ENCODE measurements around the gene AURKAIP1.

The AURKAIP1 gene

DNA sequence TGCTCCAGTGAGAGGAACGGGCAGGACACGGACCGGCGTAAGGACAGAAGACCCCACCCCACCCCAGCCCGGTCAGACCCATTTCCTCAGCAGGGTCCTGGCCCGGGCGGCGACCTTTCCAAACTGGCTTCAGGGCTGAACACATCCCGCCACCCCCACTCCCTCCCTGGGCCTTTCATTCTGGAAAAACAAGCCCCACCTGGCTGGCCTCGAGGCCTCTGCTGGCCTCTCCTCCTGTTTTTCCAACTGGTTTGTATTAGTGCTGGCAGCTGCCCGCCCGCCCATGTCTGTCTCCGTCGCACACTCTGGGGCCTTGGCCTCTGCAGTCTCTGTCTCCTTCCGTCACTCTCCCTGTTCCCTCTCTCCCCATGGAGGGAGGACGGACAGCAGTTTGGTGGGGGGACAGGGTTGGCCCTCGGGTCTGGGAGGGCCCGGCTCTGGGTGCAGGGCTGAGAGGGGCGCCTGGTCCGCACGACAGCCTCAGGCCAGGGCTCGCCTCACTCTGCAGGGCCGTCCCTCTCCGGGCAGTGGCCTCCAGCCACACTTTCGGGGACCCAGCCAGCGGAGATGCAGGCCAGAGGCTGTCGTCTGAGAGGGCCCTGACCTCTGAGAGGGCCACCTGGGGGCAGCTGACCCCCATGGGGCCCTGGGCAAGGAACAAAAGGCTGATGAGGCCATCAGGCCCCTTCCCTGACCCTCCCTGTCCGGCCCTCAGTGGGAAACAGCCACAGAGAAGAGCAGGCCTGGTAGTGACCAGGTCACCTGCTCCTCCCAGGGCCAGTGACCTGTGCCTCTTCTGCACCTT, 15.1 kb downstream of the AURKAIP1 start:
- DNase-seq = no peak

DNA sequence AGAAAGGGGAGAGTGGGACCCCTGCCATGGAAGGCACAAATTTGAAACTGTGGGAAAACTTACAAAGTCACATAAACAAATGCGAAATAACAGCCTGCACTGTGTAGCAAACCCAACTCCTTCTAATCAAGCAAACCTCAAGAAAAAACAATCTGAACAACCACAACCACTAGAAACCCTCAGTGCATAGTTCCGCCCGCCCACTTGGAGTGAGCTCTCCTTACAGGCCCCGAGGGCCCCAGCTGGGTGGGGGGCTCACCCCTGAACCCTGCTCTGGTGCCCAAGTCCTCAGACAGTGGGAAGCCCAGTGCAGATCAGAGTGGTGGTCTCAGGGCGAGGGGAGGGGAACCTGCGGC, 15.7 kb downstream of the AURKAIP1 start:
- no peak for DNase-seq

GRCh38 chr1:1358433-1359271, 16.4 kb downstream of the AURKAIP1 start, which contains the start of gene MXRA8:
Gene MXRA8, minus strand, starts transcription at chr1:1358555. Its CDS starts 51 bp downstream, at chr1:1358504.
- no peak for DNase-seq

- no peak for DNase-seq
Measured at GRCh38 chr1:1357871-1358432, 17.1 kb downstream of the AURKAIP1 start.

DNA sequence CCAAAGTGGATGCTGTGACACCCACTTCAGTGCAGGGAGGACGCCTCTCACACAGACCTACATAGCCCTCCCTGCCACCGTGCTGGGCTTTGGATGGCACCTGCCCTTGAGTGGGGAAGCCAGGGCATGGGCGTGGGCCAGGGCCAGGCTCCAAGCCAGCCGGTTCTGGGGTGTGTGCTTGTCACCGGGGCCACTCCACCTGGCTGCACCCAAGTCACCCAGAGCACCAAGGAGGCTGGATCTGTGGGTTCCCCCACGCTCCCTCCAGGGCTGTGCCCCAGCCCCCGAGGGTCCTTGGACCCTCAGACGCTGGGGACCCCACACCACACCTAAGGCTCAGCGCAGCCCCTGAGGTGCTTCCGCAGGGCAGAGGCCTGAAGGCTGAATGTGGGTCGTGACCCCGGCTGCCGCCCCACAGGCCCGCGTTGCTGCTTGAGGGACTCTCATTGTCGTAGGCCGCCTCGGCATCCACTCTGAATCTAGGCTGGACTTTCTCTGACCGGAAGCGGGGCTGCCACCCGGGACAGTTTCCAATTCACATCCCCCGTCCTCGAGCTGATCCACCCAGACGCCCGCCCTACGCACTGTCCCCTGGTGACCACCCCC, 18.1 kb downstream of the AURKAIP1 start:
- DNase-seq = no peak

DNA sequence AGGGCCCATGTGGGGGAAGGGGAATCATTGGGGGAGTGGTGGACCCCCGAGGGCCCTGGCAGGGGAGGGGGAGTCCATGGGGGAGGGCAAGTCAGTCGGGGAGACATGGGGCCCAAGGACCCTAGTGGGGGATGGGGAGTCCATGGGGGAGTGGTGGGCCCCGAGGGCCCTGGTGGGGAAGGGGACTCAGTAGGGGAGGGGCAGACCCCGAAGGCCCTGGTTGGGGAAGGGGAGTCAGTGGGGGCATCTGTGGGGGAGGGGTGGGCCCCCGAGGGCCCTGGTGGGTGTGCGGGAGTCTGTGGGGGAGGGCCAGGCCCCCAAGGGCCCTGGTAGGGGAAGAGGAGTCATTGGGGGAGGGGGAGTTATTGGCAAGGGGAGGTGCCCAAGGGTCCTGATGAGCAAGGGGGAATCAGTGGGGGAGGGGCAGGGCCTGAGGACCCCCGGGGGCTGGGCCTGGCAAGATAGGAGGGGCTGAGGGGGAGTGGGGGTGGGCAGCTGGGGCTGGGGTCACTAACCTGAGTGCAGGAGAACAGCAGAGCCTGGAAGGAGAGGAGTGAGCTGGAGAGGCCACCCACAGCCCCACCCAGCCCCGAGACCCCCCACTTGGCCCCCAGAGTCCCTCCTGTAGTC, 18.7 kb downstream of the AURKAIP1 start:
- DNase-seq = no peak

DNA sequence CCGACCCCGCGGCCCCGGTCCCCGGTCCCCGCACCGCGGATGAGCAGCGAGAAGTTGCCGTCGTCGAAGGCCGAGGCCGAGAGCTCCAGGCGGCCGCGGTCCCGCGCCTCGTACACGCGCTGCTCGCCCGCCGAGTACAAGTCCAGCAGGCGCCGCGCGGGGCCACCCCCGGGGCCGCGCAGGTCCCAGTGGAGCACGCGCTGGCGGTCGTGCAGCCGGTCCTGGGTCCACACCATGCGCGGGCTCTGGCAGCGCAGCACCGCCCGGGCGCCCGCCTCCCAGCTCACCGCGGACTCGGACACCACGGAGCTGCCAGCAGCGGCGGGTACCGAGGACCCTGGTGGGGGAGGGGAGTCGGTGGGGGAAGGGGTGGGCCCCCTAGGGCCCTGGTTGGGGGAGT, 19.6 kb downstream of the AURKAIP1 start:
- no peak for DNase-seq

DNA sequence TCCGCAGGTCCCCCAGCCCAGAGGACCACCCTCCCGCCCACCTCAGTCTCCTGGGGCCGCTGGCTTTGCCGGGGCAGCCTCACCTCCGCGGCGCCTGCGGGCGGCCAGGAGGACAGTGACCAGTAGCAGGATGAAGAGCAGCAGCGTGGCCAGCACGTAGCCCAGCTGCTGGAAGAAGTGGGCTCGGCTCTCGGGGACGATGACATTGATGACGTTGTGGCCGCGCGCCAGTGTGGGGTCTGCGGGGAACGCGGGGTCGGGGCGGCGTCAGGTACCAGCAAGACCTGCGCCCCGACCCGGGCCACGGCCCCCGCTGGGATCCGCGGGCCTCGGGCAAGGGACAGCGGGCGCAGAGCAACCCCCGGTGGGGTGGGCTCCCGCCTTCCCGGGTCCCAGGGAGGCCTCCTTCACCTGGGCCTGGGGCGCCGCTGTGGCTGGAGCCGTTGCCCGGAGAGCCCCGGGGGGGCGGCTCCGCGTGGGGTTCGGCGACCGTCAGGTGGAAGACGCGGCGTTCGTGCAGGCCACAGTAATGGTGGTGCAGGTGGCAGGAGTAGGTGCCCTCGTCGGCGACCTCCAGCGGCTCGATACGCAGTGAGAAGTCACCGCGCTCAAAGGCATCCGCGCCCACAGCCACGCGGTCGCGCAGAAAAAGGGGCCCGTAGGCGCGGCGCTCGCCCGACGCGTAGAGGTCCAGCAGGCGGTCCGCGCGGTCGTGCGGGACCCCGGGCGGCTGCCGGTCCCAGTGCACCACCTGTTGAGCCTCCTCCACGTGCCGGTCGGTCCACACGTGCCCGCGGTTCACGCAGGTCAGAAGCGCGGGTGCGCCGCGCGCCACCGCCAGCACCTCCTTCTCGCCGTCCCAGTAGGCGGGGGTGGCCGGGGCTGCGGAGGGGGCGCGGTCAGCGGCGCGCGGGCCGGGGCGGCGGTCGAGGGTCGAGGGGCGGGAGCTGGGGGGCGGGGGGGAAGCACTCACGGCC, 20.4 kb downstream of the AURKAIP1 start:
- no peak for DNase-seq

DNA sequence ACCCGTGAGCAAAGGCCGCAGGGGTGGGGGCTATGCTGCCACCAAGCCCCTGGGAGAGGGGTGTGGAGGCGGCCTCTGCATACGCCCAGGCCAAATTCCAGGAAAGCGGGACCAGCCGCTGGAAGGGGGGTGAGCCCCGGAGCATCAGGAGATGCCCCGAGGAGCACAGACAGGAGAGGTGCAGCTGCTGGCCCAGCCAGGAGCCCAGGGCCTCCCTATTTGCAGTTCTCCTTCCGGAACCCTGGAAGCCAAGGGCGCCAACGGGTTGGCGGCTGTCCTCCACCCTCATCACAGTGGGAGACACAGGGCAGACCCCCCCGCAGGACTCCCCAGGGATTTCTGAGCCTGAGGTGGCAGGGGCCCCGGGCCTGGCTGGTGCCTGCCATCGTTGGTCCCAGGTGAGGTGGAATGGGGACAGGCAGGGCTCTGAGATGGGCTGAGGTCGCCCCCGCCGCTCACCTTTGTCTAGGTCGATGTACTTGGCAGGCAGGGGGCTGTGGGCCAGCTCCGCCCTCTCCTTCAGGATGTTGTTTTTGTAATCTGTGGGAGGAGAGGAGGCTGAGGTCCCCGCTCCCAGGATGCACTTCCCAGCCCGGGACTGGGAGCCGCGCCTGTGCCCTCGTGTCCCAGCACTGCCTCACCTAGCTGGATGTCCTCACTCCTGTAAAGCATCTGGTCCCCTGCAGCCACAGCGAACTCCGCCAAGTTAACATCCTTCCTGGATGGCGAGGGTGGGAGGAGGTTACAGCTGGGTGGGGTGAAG, 21.4 kb downstream of the AURKAIP1 start:
- no peak for DNase-seq

GRCh38 chr1:1352786-1353388, 22.1 kb downstream of the AURKAIP1 start:
- DNase-seq = no peak

- DNase-seq = no peak
Measured at GRCh38 chr1:1351511-1352427, 23.2 kb downstream of the AURKAIP1 start.

- DNase-seq = peak; percentile 56
Measured at GRCh38 chr1:1349256-1350012, 25.6 kb downstream of the AURKAIP1 start, which contains the start of gene DVL1. Gene DVL1, minus strand, starts transcription at chr1:1349418. Its CDS starts 353 bp downstream, at chr1:1349065.

GRCh38 chr1:1348420-1349255, 26.4 kb downstream of the AURKAIP1 start:
- DNase-seq = no peak

- no peak for DNase-seq
Measured at GRCh38 chr1:1347663-1348419, 27.2 kb downstream of the AURKAIP1 start.

DNA sequence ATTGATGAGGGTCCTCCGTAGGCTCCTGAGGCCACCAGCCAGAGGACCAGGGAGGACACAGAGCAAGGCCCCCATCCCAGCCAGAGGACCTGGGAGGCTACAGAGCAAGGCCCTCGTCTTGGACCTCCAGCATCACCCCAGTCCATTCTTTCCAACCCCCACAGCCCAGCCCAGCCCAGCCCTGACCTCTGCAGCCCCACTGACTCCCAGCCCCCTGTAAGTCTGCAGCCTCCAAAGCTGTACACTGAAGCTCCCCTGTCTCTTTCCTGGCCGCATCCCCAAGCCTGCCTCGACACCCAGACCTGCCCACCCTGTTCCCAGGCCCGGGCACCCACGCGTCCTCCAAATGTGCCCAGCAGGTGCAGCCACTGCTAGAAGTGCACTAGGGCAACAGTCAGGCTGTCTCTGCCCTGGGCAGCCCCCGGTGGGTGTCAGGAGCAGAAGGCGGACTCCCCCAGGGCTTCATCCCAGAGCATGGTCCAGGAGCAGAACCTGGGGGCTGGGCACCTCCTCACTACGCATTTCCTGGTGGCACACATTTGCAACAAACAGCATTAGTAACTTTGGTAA, 27.9 kb downstream of the AURKAIP1 start:
- DNase-seq = no peak

DNA sequence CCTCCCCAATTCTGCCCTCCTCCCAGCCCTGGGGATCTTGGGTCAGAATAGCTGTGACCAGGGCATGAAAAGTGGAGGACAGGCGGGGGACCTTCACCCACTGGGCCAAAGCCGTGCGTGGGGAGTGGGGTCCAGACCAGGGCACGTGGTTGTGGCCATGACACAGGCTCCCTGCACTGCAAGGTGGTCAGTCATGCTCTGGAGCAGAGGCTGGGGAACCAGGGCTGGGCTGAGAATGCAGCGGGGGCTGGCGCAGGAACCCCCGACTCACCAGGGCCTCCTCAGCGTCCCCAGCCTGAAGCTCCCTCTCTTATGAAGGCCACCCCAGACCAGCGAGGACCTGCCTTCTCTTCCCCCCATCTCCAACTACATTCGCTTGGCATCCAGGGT, 28.5 kb downstream of the AURKAIP1 start:
- no peak for DNase-seq
